ENCODE measurements around the gene ABCB9. TPM values are rescaled to one million over a fixed set of nuclear protein-coding genes. Genes with fewer than 3 reads are reported as not detected.
"Not testable (repeated sequence)": the region's sequence is repeated elsewhere in the genome, so short reads cannot be mapped to it uniquely, and the experiment has no call there.

Gene ABCB9
- total and polyA plus RNA-seq, 8 donors = 1.3 to 6.7 (median 3.1) TPM

DNA sequence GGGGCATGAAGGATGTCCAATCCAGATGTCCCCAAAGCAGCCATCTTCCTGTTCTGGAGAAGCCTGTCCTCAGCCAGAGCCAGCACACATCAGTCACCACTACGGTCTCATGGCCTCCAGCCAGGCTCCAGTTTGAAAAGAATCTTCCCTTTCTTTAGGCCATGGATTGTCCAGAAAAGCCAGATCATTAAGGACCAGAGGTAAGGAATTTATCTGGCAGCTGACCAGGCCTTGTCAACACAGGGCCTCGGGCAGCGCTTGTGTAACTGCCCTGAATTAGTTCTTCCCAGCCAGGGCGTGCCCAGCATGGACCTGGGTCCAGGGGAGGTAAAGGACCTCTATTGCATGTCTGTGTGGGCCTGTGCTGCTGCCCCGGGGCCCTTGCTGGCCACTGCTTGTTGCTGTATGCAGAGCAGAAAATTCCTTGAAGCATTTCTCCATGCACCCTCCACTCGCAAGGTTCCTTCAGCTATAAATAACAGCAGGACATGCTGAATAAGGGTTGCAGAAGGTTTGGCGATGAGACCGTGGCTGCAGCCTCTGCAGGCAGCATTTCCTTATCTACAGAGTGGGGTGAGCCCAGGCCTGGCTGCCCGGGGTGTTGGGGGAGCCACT lies 48.6 kb downstream of the ABCB9 start:
- Histone ChIP-seq H3K36me3 (no peaks in the 10 kb centered on the region), H3K4me3 (no peak overlapping the region), H3K27me3 (no peaks in the 10 kb centered on the region), H3K9me3 (no peaks in the 10 kb centered on the region), H3K27ac (peak overlapping the region; percentile 6 to 29 (median 19)), H3K4me1 (peaks cover 0 to 3% (median 0%) of the 10 kb centered on the region in 3 donors)
- peak; percentile 67 to 92 (median 81) for ATAC-seq
- peak in 5 of 6 donors; percentile 38 to 76 (median 49) for DNase-seq
- WGBS, 2 donors = 23 to 28% methylated on average over 9 of the region's 9 CpGs
- TF ChIP-seq, protein P1, sequence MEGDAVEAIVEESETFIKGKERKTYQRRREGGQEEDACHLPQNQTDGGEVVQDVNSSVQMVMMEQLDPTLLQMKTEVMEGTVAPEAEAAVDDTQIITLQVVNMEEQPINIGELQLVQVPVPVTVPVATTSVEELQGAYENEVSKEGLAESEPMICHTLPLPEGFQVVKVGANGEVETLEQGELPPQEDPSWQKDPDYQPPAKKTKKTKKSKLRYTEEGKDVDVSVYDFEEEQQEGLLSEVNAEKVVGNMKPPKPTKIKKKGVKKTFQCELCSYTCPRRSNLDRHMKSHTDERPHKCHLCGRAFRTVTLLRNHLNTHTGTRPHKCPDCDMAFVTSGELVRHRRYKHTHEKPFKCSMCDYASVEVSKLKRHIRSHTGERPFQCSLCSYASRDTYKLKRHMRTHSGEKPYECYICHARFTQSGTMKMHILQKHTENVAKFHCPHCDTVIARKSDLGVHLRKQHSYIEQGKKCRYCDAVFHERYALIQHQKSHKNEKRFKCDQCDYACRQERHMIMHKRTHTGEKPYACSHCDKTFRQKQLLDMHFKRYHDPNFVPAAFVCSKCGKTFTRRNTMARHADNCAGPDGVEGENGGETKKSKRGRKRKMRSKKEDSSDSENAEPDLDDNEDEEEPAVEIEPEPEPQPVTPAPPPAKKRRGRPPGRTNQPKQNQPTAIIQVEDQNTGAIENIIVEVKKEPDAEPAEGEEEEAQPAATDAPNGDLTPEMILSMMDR (IDR thresholded peaks at IDR 0.05) = no peak
- FAIRE-seq = no peak
- intact Hi-C loops (cut with DNase I) = no loop called here

DNA sequence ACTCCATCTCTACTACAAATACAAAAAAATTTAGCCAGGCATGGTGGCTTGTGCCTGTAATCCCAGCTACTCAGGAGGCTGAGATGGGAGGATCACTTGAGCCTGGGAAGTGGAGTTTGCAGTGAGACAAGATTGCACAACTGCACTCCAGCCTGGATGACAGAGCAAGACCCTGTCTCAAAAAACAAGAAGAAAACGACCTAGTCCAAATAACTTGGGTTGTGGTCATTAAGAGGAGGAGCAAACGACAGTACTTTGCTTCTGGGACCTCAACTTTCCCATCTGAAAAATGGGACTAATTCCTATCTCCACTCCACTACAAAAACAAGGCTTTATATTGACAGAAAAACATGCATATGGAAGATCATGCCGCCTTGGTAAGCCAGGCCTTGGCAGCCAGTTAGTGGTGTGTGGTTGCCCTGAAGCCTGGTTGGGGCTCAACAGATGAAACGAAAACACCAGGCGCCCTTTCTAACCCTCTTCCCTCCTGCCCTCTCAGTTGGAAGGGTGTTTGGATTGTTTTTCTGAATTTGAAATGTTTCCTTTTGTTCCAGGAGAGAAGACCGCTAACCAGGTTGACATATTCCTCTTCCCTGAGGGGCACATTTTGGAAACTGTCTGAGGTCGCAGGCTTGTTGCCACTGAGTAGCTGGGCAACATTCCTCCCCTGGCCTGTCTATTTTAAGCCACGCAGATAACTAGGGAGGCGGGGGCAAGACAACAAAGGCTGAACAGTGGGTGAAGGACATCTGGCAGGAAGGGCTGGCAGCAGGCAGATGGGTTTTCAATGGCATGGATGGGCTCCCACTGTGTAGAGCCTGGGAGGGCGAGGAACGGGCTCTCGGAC lies 56.6 kb downstream of the ABCB9 start:
- WGBS, 2 donors = 30 to 31% methylated on average over 12 of the region's 12 CpGs
- FAIRE-seq (no peak), ATAC-seq (peak; percentile 58 to 95 (median 82)), DNase-seq (peak in 2 of 6 donors; percentile 26 to 44)
- Histone ChIP-seq H3K27me3 (no peaks in the 10 kb centered on the region), H3K4me1 (peaks cover 2 to 10% (median 5%) of the 10 kb centered on the region in 3 donors), H3K27ac (peak overlapping the region in 2 of 4 donors; percentile 10 to 28), H3K9me3 (no peaks in the 10 kb centered on the region), H3K4me3 (no peak overlapping the region), H3K36me3 (no peaks in the 10 kb centered on the region)
- TF ChIP-seq, protein P1 (IDR thresholded peaks at IDR 0.05) = no peak
- intact Hi-C loops (cut with DNase I) = no loop called here

DNA sequence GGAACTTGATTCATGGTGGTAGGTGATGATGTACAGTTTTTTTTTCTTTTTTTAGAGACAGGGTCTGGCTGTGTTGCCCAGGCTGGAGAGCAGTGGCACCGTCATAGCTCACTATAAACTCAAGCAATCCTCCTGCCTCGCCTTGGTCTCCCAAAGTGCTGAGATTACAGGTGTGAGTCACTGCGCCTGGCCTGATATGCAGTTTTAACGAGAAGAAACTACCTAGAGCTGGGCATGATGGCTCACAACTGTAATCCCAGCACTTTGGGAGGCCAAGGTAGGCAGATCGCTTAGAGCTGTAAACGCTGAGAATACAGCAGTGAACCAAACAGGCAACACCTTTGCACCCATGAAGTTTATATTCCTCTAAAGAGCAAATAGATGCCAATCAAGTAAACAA lies 57.3 kb downstream of the ABCB9 start:
- Histone ChIP-seq H3K27ac (no peak overlapping the region), H3K4me3 (no peak overlapping the region), H3K27me3 (no peaks in the 10 kb centered on the region), H3K4me1 (peaks cover 2 to 12% (median 5%) of the 10 kb centered on the region in 3 donors), H3K36me3 (no peaks in the 10 kb centered on the region), H3K9me3 (no peaks in the 10 kb centered on the region)
- intact Hi-C loops (cut with DNase I) = no loop called here
- ATAC-seq = peak; percentile 73 to 79 (median 77)
- TF ChIP-seq, protein P1 (IDR thresholded peaks at IDR 0.05) = no peak
- DNase-seq = peak in 1 of 6 donors; percentile 26
- FAIRE-seq = peak; percentile 75
- whole genome bisulfite sequencing, 2 donors = 47 to 49% methylated on average over 6 of the region's 6 CpGs

DNA sequence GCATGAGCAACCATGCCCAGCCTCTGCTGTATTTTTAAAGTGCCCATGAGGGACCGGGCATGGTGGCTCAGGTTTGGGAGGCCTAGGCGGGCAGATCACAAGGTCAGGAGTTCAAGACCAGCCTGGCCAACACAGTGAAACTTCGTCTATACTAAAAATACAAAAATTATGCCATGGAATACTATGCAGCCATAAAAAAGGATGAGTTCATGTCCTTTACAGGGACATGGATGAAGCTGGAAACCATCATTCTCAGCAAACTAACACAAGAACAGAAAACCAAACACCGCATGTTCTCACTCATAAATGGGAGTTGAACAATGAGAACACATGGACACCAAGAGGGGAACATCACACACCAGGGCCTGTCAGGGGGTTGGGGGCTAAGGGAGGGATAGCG lies 61.0 kb downstream of the ABCB9 start:
- FAIRE-seq; H3K4me3 ChIP-seq; ATAC-seq; H3K9me3 ChIP-seq; H3K27ac ChIP-seq; H3K36me3 ChIP-seq; H3K27me3 ChIP-seq; intact Hi-C loops (cut with DNase I): not testable (repeated sequence)
- 95 to 97% methylated on average over 5 of the region's 5 CpGs for WGBS, 2 donors
- DNase-seq = peak in 1 of 6 donors; percentile 14
- peaks cover 5 to 25% (median 9%) of the 10 kb centered on the region in 3 donors for H3K4me1 ChIP-seq

DNA sequence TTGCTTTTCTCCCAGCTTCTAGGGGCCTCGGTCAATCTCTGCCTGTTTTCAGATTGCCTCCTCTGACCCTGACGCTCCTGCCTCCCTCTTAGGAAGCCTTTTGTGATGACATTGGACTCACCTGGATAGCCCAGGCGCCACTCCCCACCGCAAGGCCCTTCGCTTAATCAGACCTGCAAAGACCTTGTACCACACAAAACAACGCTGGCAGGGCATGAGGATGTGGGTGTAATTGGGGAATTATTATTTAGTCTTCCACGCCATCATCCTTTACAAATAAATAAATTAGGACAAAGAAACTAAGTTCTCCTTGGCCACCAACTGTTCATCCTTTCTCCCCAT lies 62.6 kb downstream of the ABCB9 start:
- H3K27me3 ChIP-seq = no peaks in the 10 kb centered on the region
- H3K4me3 ChIP-seq = no peak overlapping the region
- DNase-seq (peak in 1 of 6 donors; percentile 36), FAIRE-seq (no peak), ATAC-seq (peak in 3 of 4 donors; percentile 28 to 33 (median 31))
- no peaks in the 10 kb centered on the region for H3K9me3 ChIP-seq
- peaks cover 0 to 14% (median 7%) of the 10 kb centered on the region in 3 donors for H3K4me1 ChIP-seq
- peak overlapping the region in 1 of 4 donors; percentile 37 for H3K27ac ChIP-seq
- H3K36me3 ChIP-seq = no peaks in the 10 kb centered on the region
- 52 to 55% methylated on average over 7 of the region's 7 CpGs for WGBS, 2 donors
- TF ChIP-seq, protein P1 (IDR thresholded peaks at IDR 0.05) = no peak
- intact Hi-C loops (cut with DNase I) = no loop called here

Measured in pancreas (tissue), 10 donors.